Esophagus squamous epithelium (tissue), 5 donors: Measurements from ENCODE around the gene VPS4B. TPM values are rescaled to one million over a fixed set of nuclear protein-coding genes. Genes with fewer than 3 reads are reported as not detected.

Experiments
- DNase-seq: peaks from one replicate; lab custom pipeline; 2025; lab: John Stamatoyannopoulos, UW
- H3K27ac ChIP-seq, 4 donors: fragments of 200-600 bp; sonication (generic); one replicate each; pipeline ENCODE4 v1.5.1; 2016 to 2019; ENCODE audit warnings: mild to moderate bottlenecking in 1 of 4
- H3K27me3 ChIP-seq, 4 donors: fragments of 200-600 bp; sonication (generic); 1 replicate in 3 of 4; 2 replicates in 1 of 4; pipeline versions ENCODE4 v1.5.1 to v1.6.0; 2017 to 2021; ENCODE audit warnings: antibody characterized with exemption in 1 of 4
- H3K36me3 ChIP-seq, 3 donors: fragments of 200-600 bp; sonication (generic); one replicate each; pipeline ENCODE4 v1.5.1; 2016 to 2019
- H3K4me1 ChIP-seq, 3 donors: fragments of 200-600 bp; sonication (generic); one replicate each; pipeline ENCODE4 v1.5.1; 2017 to 2019
- H3K4me3 ChIP-seq, 4 donors: fragments of 200-600 bp; sonication (generic); 1 replicate in 3 of 4; 2 replicates in 1 of 4; pipeline ENCODE4 v1.5.1; 2016 to 2019; ENCODE audit warnings: mild to moderate bottlenecking in 2 of 4, moderate library complexity in 1 of 4
- H3K9me3 ChIP-seq, 3 donors: fragments of 200-600 bp; sonication (generic); one replicate each; pipeline ENCODE4 v1.5.1; 2016 to 2019
- CTCF ChIP-seq, 6 experiments: fragments of 450-650 bp in 4 of 6; fragments of 200-600 bp in 2 of 6; sonication (generic) in 2 of 6; IDR thresholded peaks; one replicate each; pipeline ENCODE4 v1.5.1; 2016 to 2019; ENCODE audit warnings: antibody characterized with exemption in 6 of 6, mild to moderate bottlenecking in 4 of 6, moderate library complexity in 4 of 6
- POLR2A ChIP-seq, 4 donors: fragments of 450-650 bp; IDR thresholded peaks; one replicate each; pipeline ENCODE4 v1.6.1; 2017; ENCODE audit warnings: antibody characterized with exemption in 4 of 4, mild to moderate bottlenecking in 4 of 4, moderate library complexity in 3 of 4
- WGBS, 2 donors: methylation state at CpG; one replicate each; pipeline ENCODE4 v1.1.5; 2018; 5-methylcytosine and 5-hydroxymethylcytosine counted together
- intact Hi-C: fragments of 100-400 bp; cut with DNase I; formaldehyde crosslinking; loops from one replicate; pipeline ENCODE4 v1.15.0; 2022
- total RNA-seq, 4 donors: library from RNA; depleted of rRNA; stranded (reverse); fragments of >200 nt; gene quantifications; one replicate each; pipeline ENCODE4 v1.1.0, GENCODE V29; 2016
- donor health status: DM: yes; HTN: yes; CAD: no.

Gene VPS4B
- total RNA-seq, 4 donors from 2014 or later, result 68.5 to 92.1 (median 76.5) TPM

- H3K27ac ChIP-seq, result no peak overlapping the region
- 37 to 58% methylated on average over 1 of the region's 1 CpG for WGBS, 2 donors
- H3K36me3 ChIP-seq, result peaks cover 0 to 92% (median 14%) of the 10 kb centered on the region in 3 donors
- no peak for TF ChIP-seq POLR2A (IDR thresholded peaks at IDR 0.05)
- TF ChIP-seq CTCF (IDR thresholded peaks at IDR 0.05), result no peak
- no peak overlapping the region for H3K4me3 ChIP-seq
- DNase-seq, result no peak
- no peaks in the 10 kb centered on the region for H3K27me3 ChIP-seq
- intact Hi-C loops, result no loop called here
- no peaks in the 10 kb centered on the region for H3K9me3 ChIP-seq
- peaks cover 0 to 19% (median 0%) of the 10 kb centered on the region in 3 donors for H3K4me1 ChIP-seq
Observed at GRCh38 chr18:63407734-63408133, 14.5 kb downstream of the VPS4B start.

DNA sequence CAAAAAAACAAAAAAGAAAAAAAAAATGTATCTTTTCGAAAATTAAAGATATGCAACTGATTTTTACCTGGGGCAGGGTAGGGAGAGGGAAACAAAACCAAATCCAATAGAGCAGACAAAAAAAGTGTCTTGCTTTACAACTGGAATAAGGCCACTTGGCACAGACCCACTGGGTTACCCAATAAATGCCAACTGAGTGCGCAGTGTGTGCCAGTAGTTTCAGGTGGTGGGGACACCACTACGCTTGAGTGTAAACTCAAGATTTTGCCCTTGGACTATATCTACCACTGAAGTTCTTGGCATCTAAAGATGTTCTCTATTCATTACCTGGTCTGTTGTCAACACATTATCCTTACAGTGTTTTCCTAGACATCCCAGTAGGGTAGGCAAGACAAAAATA, 16.3 kb downstream of the VPS4B start:
- Histone ChIP-seq H3K36me3 (peaks cover 0 to 97% (median 14%) of the 10 kb centered on the region in 3 donors), H3K4me3 (no peak overlapping the region), H3K27me3 (no peaks in the 10 kb centered on the region), H3K27ac (no peak overlapping the region), H3K4me1 (peaks cover 0 to 15% (median 0%) of the 10 kb centered on the region in 3 donors), H3K9me3 (no peaks in the 10 kb centered on the region)
- DNase-seq, result no peak
- TF ChIP-seq POLR2A (IDR thresholded peaks at IDR 0.05), result no peak
- no peak for TF ChIP-seq CTCF (IDR thresholded peaks at IDR 0.05)
- 85 to 89% methylated on average over 3 of the region's 3 CpGs for WGBS, 2 donors
- intact Hi-C loops, result no loop called here

- intact Hi-C loops, result no loop called here
- Histone ChIP-seq H3K4me1 (no peaks in the 10 kb centered on the region), H3K36me3 (peaks cover 0 to 97% (median 8%) of the 10 kb centered on the region in 3 donors), H3K4me3 (no peak overlapping the region), H3K27ac (no peak overlapping the region), H3K27me3 (no peaks in the 10 kb centered on the region), H3K9me3 (no peaks in the 10 kb centered on the region)
- WGBS, 2 donors, result 89 to 90% methylated on average over 8 of the region's 8 CpGs
- TF ChIP-seq POLR2A (IDR thresholded peaks at IDR 0.05) (no peak), CTCF (IDR thresholded peaks at IDR 0.05) (no peak)
- no peak for DNase-seq
Observed at GRCh38 chr18:63402246-63403162, 19.8 kb downstream of the VPS4B start.

DNA sequence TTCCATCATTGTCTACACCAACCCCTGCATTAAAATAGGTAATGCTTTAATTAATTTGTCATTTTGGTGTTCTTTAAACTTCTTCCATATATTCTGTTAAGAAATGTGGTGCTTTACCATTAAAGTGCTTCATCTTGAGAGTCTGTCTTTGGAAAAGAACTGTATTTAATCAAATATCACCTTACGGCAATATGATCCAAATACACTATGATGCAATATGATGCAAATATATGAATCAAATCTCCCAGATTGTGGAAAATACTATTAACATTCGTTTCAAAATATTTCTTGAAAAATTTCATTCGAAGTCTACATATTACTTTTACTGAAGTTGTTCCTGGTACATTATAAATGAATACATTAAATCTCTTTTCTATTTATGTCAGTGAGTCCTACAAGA, 23.0 kb downstream of the VPS4B start:
- no peaks in the 10 kb centered on the region for H3K27me3 ChIP-seq
- intact Hi-C loops, result no loop called here
- 95% methylated on average over 3 of the region's 3 CpGs for WGBS, 2 donors
- H3K4me1 ChIP-seq, result no peaks in the 10 kb centered on the region
- DNase-seq, result no peak
- no peak overlapping the region for H3K27ac ChIP-seq
- no peak for TF ChIP-seq POLR2A (IDR thresholded peaks at IDR 0.05)
- no peak for TF ChIP-seq CTCF (IDR thresholded peaks at IDR 0.05)
- H3K36me3 ChIP-seq, result peaks cover 5 to 100% (median 16%) of the 10 kb centered on the region in 3 donors
- H3K4me3 ChIP-seq, result no peak overlapping the region
- no peaks in the 10 kb centered on the region for H3K9me3 ChIP-seq

DNA sequence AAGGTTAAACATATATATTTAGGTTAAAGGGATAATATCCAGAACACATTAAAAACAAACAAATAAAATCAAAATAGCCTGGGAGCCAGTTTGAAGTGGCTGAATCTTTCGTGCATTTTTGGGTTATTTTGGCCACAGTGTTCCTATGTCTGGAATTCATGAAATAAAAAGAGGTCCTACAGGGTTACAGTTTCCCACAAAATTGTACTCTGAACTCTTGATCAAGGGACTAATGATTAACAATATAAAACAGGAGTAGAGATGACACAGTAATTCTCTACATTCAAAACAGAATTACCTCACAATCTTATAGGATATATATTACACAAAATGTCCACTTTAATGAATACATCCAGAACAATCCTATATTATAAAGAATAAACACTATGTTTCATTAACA, 24.9 kb downstream of the VPS4B start:
- intact Hi-C loops, result no loop called here
- 89 to 100% methylated on average over 1 of the region's 1 CpG for WGBS, 2 donors
- no peaks in the 10 kb centered on the region for H3K4me1 ChIP-seq
- no peak for DNase-seq
- no peaks in the 10 kb centered on the region for H3K9me3 ChIP-seq
- H3K4me3 ChIP-seq, result no peak overlapping the region
- H3K36me3 ChIP-seq, result peaks cover 5 to 100% (median 20%) of the 10 kb centered on the region in 3 donors
- no peaks in the 10 kb centered on the region for H3K27me3 ChIP-seq
- H3K27ac ChIP-seq, result no peak overlapping the region
- no peak for TF ChIP-seq POLR2A (IDR thresholded peaks at IDR 0.05)
- no peak for TF ChIP-seq CTCF (IDR thresholded peaks at IDR 0.05)
